Vagina (tissue), 2 donors: ENCODE data around the gene PPIA. TPM values are rescaled to one million over a fixed set of nuclear protein-coding genes. Genes with fewer than 3 reads are reported as not detected.
"Not testable (repeated sequence)": the region's sequence is repeated elsewhere in the genome, so short reads cannot be mapped to it uniquely, and the experiment has no call there.

Source experiments
- DNase-seq, 2 donors: peaks; one replicate each; pipeline ENCODE4 v3.0.0-alpha.2; 2017; ENCODE audit errors: extremely low spot score in 2 of 2
- H3K27ac ChIP-seq: fragments of 200-600 bp; sonication (generic); one replicate; pipeline ENCODE4 v1.5.1; 2019
- H3K27me3 ChIP-seq: fragments of 200-600 bp; sonication (generic); one replicate; pipeline ENCODE4 v1.5.1; 2019
- H3K36me3 ChIP-seq, 2 donors: fragments of 200-600 bp; sonication (generic); one replicate each; pipeline ENCODE4 v1.5.1; 2017 to 2019
- H3K4me1 ChIP-seq: fragments of 200-600 bp; sonication (generic); one replicate; pipeline ENCODE4 v1.5.1; 2019
- H3K4me3 ChIP-seq, 2 donors: fragments of 200-600 bp; sonication (generic); 1 replicate in 1 of 2; 2 replicates in 1 of 2; pipeline ENCODE4 v1.5.1; 2016 to 2019
- H3K9me3 ChIP-seq: fragments of 200-600 bp; sonication (generic); one replicate; pipeline ENCODE4 v1.5.1; 2019
- CTCF ChIP-seq, 3 experiments: fragments of 450-650 bp in 2 of 3; fragments of 200-600 bp in 1 of 3; sonication (generic) in 1 of 3; IDR thresholded peaks; one replicate each; pipeline ENCODE4 v1.5.1; 2017 to 2019; ENCODE audit warnings: antibody characterized with exemption in 3 of 3, mild to moderate bottlenecking in 2 of 3, moderate library complexity in 2 of 3
- POLR2A ChIP-seq, 2 donors: fragments of 450-650 bp; IDR thresholded peaks; one replicate each; pipeline ENCODE4 v1.6.1; 2017; ENCODE audit warnings: antibody characterized with exemption in 2 of 2, mild to moderate bottlenecking in 2 of 2, moderate library complexity in 2 of 2
- POLR2AphosphoS5 ChIP-seq, 2 donors: sonication (generic); formaldehyde crosslinking; IDR thresholded peaks; one replicate each; pipeline ENCODE4 v1.9.0; 2017; ENCODE audit warnings: antibody characterized with exemption in 2 of 2, mild to moderate bottlenecking in 2 of 2, low read depth in 1 of 2; ENCODE audit not compliant: insufficient read depth in 1 of 2
- intact Hi-C: fragments of 100-400 bp; cut with DNase I; formaldehyde crosslinking; loops from one replicate; pipeline ENCODE4 v1.15.1; 2023
- total RNA-seq: library from RNA; depleted of rRNA; stranded (reverse); fragments of >200 nt; gene quantifications from one replicate; pipeline ENCODE4 v1.2.3, GENCODE V29; 2016

Gene PPIA
- total RNA-seq, 1 donor from 2014 or later: 1,197 TPM

- Histone ChIP-seq H3K4me1 (peaks cover 27% of the 10 kb centered on the region), H3K36me3 (peaks cover 0 to 63% of the 10 kb centered on the region in 2 donors), H3K27ac (no peak overlapping the region), H3K9me3 (no peaks in the 10 kb centered on the region), H3K27me3 (no peaks in the 10 kb centered on the region), H3K4me3 (no peak overlapping the region)
- TF ChIP-seq CTCF (IDR thresholded peaks at IDR 0.05): no peak
- no peak for TF ChIP-seq POLR2AphosphoS5 (IDR thresholded peaks at IDR 0.05; ENCODE audit: insufficient read depth in 1 of 2, low read depth in 1 of 2)
- no peak for TF ChIP-seq POLR2A (IDR thresholded peaks at IDR 0.05)
- intact Hi-C loops: no loop called here
- DNase-seq: no peak
Observed at GRCh38 chr7:44802418-44803025, 6.0 kb downstream of the PPIA start.

GRCh38 chr7:44803828-44804519 lies 7.5 kb downstream of the PPIA start:
- H3K4me3 ChIP-seq, DNase-seq, H3K27ac ChIP-seq, H3K9me3 ChIP-seq, H3K27me3 ChIP-seq, intact Hi-C loops: not testable (repeated sequence)
- Histone ChIP-seq H3K36me3 (peaks cover 0 to 61% of the 10 kb centered on the region in 2 donors), H3K4me1 (peaks cover 13% of the 10 kb centered on the region)

- TF ChIP-seq POLR2A (IDR thresholded peaks at IDR 0.05) (no peak), CTCF (IDR thresholded peaks at IDR 0.05) (no peak), POLR2AphosphoS5 (IDR thresholded peaks at IDR 0.05; ENCODE audit: insufficient read depth in 1 of 2, low read depth in 1 of 2) (no peak)
Observed at GRCh38 chr7:44805950-44806349, 9.5 kb downstream of the PPIA start.

GRCh38 chr7:44808914-44809393 lies 12.5 kb downstream of the PPIA start:
- no peak overlapping the region for H3K4me3 ChIP-seq
- DNase-seq: no peak
- intact Hi-C loops: no loop called here

More at GRCh38 chr7:44805950-44806349, 9.5 kb downstream of the PPIA start:
- Histone ChIP-seq H3K27me3 (no peaks in the 10 kb centered on the region), H3K9me3 (no peaks in the 10 kb centered on the region), H3K27ac (no peak overlapping the region), H3K4me3 (no peak overlapping the region), H3K4me1 (no peaks in the 10 kb centered on the region), H3K36me3 (peaks cover 0 to 41% of the 10 kb centered on the region in 2 donors)
- intact Hi-C loops: no loop called here
- no peak for DNase-seq

GRCh38 chr7:44811093-44811492 lies 14.6 kb downstream of the PPIA start:
- Histone ChIP-seq H3K36me3 (no peaks in the 10 kb centered on the region), H3K9me3 (peaks cover 3% of the 10 kb centered on the region), H3K4me1 (no peaks in the 10 kb centered on the region), H3K27me3 (no peaks in the 10 kb centered on the region), H3K27ac (no peak overlapping the region), H3K4me3 (no peak overlapping the region)
- DNase-seq: no peak
- TF ChIP-seq POLR2AphosphoS5 (IDR thresholded peaks at IDR 0.05; ENCODE audit: insufficient read depth in 1 of 2, low read depth in 1 of 2) (no peak), POLR2A (IDR thresholded peaks at IDR 0.05) (no peak), CTCF (IDR thresholded peaks at IDR 0.05) (no peak)
- intact Hi-C loops: no loop called here

More at GRCh38 chr7:44808914-44809393, 12.5 kb downstream of the PPIA start:
- no peaks in the 10 kb centered on the region for H3K9me3 ChIP-seq
- H3K4me1 ChIP-seq: no peaks in the 10 kb centered on the region
- peaks cover 0 to 15% of the 10 kb centered on the region in 2 donors for H3K36me3 ChIP-seq
- TF ChIP-seq CTCF (IDR thresholded peaks at IDR 0.05) (no peak), POLR2A (IDR thresholded peaks at IDR 0.05) (no peak), POLR2AphosphoS5 (IDR thresholded peaks at IDR 0.05; ENCODE audit: insufficient read depth in 1 of 2, low read depth in 1 of 2) (no peak)
- H3K27ac ChIP-seq: no peak overlapping the region
- H3K27me3 ChIP-seq: no peaks in the 10 kb centered on the region
